ENCODE data around the gene DVL1.
A peak's percentile ranks its signal among the peaks of the same experiment; 100 is the strongest.
"Not testable (repeated sequence)": the region's sequence is repeated elsewhere in the genome, so short reads cannot be mapped to it uniquely, and the experiment has no call there.

Gene DVL1

DNA sequence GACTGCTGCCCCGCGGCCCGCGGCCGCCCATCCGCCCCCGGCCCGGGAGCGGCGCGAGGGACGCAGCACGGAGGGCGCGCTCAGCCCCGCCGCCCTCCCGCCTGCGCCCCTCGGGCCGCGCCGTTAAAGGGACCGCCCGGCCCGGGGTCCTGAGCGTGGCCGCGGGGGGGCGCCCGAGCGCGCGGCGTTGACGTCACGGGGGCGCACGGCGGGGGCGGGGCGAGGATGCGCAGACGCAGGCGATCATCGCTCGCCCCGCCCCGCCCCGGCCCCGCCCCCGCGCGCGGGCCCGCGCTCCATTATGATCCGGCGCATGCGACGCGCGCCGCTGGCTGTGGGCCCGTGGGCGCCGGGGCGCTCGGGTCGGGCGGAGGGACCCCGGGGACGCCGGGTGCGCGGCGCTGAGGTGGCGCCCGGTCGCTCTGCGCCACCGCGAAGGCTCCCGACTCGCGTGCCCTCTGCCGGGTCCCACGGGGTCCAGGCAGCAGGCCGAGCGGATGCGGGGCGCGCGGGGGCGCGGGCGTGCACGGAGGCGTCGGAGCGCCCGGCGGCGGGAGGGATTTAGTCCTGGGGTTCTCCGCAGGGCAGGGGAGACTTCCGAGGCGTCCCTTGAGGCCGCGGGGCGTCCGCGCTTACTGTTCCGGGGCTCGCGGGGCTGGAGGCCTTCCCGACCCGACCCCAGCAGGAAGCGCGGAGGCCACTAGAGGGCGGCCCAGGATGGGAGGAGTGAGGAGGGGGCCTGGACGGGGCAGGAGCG lies at the start of gene DVL1:
TSS of gene DVL1 (minus strand) at position 163 of the 757 bp plus-strand sequence. CDS start 353 bp downstream, outside the sequence.
- DNase-seq = peak; percentile 47 to 55

- DNase-seq = no peak
These were observed 49.5 kb upstream of the DVL1 start for GRCh38 chr1:1398677-1399186.

GRCh38 chr1:1397839-1398523 lies 48.8 kb upstream of the DVL1 start:
- DNase-seq = no peak

DNA sequence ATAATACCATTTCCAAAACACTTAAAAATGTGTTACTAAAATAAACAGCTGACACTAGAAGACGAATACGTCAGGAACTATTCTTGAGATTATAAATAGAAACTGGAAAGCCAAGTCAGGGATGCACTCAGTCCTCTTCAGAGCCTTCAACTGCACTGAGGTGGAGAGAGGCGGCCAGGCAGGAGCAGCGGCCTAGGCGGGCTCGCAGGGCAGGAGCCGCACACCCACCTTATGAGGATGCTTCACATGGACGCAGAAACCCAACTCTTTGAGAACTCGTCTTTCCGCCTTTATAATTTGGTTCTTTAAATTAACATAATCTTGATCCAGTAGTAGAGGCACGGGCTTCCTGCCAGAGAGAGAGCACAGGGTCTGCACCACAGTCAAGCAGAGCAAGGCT lies 45.9 kb upstream of the DVL1 start:
- no peak for DNase-seq

DNA sequence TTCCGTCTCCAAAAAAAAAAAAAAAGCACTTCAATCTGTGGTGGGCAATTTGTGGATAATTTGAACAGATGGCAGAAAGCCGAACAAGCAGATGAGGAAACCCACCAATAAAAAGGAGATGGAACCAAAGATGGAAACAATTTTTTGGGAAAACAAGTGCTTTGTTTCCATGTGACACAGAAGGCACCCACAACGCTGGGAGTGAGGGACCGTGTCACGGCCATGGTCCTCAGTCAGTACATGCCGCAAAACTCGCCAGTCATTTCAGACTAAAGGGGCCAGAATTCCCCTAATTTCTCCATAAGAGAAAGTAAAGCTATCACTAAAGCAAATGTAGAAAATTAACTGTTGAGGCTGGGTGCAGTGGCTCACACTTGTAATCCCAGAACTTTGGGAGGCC lies 44.9 kb upstream of the DVL1 start:
- DNase-seq = no peak

DNA sequence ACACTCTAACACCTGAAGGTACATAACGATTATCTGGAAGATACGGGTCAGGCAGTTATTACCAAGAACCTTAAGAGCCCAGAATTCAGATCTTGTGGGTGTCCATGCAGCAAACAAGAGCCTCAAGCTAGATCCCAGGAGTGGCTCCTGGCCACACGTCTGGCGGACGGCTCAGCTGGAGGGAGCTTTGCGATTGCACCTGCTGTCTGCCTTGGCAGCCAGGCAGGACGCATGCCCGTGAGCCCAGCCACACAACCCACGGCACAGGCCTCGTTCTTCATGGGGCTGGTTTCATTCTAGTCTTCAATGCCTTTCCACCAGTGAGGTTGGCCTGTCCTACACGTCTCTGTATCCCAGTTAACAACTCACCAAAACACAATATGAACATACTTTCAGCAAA lies 44.2 kb upstream of the DVL1 start:
- no peak for DNase-seq

GRCh38 chr1:1393014-1393413 lies 43.8 kb upstream of the DVL1 start:
- DNase-seq = no peak

DNA sequence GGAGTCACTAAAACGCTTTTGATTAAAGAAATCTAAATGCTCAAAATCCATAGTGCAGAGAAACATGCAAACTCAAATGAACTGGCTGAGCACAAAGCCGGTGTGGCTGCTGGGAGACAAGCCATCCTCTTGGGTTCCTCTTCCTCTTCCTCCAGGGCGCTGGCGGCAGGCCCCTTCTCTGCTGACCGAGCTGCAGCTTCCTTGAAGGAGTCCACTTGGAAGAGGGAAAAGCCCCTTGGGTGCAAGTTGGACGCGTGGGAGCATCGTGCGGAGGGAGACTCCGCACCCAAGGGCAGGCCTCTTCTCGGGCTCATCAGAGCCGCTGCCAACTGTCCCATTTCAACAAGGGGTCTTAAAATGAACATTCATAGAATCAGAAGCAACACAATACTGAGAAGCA lies 42.0 kb upstream of the DVL1 start:
- no peak for DNase-seq

DNA sequence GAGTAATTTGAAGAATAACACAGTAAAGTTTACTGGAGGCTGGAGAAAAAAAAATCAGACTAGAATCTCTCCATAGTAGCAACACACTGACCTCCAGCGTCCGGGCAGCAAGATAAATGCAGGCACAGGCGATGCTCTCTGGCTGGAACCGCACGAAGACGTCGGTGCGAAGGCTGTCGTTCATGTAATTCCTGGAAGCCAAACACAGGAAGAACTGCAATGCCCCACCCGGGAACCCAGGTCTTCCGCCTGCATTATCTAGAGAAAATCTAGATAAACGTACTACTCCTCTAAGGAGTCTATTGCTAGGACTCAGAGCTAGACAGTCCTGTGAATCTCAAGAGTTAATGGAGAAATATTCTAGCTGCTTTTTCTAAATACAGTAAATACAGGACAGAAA lies 41.5 kb upstream of the DVL1 start:
- DNase-seq = no peak

GRCh38 chr1:1388078-1388472 lies 38.9 kb upstream of the DVL1 start:
- DNase-seq = no peak

DNA sequence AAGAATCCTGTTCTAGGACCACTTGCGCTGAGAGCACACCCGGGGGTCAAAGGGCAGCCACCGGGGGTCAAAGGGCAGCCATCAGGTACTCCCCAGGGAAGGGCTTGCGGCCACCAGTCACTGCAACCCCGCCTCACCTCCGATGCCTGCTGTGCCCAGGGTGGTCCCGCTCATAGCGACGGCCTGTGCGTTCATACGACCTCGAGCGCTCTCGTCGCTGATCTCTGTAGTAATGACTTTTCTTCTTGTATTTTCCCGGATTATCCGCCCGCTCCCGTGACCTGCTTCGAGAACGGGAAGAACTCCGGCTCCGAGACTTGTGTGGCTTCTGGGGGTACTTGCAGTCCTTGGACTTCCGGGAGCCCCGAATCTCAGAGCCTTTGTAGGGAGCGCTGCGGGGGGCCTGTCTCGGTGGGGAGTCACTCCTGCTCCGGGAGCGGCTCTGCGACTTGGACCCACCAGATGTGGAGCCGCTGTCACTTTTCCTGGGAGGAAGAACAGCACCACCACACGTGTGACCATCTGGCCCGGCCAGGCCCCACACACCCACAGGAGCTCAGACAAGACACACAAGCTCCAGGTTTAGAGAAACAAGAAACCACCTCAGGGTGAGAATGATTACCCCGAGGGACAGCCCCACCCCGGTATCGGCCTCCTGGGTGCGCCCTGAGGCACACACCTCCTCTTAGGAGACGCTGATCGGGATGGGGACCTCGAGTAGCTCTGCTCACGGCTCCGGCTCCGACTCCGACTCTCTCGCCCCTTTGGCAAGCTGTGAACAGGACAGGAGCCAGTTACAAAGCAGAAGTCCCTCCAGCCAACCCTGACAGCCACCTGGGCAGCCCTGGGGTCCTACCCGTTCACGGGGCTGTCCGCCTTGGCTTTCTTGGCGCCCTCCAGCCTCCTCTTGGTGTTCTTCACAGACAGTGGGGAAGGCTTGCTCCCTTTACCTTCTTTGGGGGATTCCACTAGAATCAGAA lies 38.2 kb upstream of the DVL1 start:
- DNase-seq = no peak

- DNase-seq = no peak
These were observed 36.7 kb upstream of the DVL1 start for GRCh38 chr1:1385931-1386330.

DNA sequence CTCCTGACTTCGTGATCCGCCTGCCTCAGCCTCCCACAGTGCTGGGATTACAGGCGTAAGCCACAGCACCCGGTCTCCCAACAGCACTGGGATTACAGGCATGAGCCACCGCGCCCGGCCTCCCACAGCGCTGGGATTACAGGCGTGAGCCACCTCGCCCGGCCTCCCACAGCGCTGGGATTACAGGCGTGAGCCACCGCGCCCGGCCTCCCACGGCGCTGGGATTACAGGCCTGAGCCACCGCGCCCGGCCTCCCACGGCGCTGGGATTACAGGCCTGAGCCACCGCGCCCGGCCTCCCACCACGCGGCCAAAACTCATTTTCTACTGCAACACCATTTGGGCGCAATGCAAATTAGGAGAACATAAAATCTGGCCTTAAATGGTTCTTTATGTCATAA lies 36.1 kb upstream of the DVL1 start:
- DNase-seq = not testable (repeated sequence)

DNA sequence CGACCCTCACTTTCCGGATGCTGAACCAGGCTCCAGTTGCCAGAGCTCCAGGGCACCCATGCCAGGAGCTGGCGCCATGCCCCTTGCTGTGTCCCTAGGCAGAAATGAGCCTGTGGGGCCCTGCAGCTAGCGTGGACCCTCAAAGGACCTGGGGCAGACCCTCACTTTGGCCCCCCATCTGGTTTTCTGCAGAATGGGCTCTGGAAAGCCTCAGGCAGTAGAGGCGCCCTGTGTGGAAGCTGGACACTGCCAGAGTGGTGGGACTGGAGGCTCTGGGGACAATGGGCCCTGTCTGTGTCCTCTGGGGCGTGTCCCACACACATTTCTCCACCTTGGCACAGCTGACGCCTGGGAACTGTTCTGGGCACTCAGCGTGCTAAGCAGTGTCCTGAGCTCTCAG lies 32.1 kb upstream of the DVL1 start:
- DNase-seq = no peak

DNA sequence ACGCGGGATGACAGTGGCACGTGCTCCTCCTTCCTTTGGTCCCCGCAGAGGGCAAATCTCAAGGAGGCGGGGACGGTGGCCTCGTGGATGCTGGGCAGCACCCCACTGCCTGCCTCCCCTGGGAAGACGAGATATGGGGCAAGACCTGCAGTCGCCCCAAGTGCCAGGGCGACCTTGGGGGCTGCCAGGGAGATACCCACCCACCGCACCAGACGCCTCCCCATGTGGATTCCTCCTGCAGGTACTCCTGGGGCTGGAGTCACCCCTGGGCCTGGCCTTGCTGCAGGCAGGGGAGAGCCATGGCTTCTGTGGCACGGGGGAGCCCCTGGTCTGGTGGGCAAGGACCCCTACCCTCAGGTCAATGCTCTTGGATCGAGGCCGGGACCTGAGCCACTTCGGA lies 31.6 kb upstream of the DVL1 start:
- DNase-seq = no peak

- no peak for DNase-seq
These were observed 28.5 kb upstream of the DVL1 start for GRCh38 chr1:1377540-1378205.

- no peak for DNase-seq
These were observed 27.5 kb upstream of the DVL1 start for GRCh38 chr1:1376551-1377226.

GRCh38 chr1:1374929-1375662 lies 25.9 kb upstream of the DVL1 start, which contains the start of gene AURKAIP1:
Gene AURKAIP1, minus strand, starts transcription at chr1:1375207. Its CDS starts 451 bp downstream, at chr1:1374756.
- DNase-seq = peak; percentile 99

DNA sequence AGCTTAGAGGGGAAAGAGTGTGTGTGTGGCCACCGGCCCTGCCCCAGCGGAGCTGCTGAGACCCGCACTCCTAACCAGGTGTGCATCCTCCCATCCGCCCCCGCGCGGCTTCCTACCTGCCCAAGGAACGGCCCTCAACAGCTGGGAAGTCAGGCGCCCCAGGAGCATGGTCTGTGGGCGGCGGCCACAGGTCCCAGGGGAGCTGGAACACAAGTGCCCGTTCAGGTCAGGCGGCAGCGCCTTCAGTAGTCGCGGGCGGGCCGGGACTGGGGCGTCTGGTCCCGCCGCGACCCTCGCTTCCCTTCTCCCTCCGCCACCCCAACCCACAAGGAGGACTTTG lies 25.3 kb upstream of the DVL1 start:
- no peak for DNase-seq

DNA sequence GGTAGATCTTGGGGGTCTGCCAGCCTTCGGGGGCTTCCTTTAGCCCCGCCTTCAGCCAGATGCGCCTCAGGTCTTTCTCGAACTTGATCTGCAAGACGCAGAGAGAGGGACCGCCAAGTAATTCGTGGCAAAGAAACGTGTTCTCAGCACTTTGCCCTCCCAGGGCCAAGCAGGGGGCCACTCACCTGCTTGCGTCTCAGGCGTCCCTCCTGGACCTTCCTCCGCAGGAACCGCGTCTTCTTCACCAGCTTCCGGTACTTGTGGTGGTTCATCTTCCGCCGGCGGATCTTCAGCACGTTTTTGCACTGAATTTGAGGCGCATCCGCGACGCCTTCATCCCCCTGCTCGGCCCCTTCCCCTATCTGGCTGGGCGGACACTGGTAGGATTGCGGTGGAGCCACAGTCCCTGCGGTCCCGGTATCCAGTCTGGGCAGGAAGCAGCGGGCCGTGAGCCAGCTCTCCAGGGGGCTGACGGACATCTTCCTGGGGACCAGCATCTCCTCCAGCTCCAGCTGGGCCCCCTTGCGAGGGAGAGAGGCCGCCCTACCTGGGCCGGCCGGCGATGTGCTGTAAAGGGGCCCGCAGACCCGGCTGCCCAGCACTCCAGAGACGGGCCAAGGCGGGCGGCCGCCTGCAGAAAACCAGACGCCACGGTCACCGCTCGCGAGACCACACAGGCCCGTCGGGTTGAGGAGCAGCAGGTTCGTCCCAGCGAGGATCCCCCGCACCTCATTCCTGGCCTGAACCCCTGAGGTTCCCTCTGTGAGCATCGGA lies 24.8 kb upstream of the DVL1 start:
- no peak for DNase-seq

Measured in NCI-H2081 (cell line).